WI38 (cell line): ENCODE data around the gene RIMS4.
A peak's percentile ranks its signal among the peaks of the same experiment; 100 is the strongest.

Experiments used
- H3K4me3 ChIP-seq: 2 replicates; pipeline ENCODE4 v1.5.1; 2011; ENCODE audit warnings: low read depth, mild to moderate bottlenecking, control low read depth, low read length
- TF ChIP-seq, protein P1 (sequence below): IDR thresholded peaks from 2 replicates; pipeline ENCODE4 v1.5.1; 2012; ENCODE audit warnings: low read depth, mild to moderate bottlenecking, control low read depth, low read length

The RIMS4 gene

DNA sequence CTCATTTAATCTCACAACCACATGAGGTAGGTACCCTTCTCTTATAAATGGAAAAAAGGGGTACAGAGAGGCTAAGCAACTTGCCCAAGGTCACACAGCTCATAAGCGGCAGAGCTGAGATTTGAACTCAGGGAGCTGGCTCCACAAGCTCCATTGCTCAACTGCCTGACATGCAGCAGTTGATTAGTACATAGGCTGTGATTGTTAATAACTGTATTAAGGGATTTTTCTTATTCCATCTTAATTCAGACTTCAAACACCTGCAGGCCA, 88.6 kb downstream of the RIMS4 start:
- TF ChIP-seq, protein P1, sequence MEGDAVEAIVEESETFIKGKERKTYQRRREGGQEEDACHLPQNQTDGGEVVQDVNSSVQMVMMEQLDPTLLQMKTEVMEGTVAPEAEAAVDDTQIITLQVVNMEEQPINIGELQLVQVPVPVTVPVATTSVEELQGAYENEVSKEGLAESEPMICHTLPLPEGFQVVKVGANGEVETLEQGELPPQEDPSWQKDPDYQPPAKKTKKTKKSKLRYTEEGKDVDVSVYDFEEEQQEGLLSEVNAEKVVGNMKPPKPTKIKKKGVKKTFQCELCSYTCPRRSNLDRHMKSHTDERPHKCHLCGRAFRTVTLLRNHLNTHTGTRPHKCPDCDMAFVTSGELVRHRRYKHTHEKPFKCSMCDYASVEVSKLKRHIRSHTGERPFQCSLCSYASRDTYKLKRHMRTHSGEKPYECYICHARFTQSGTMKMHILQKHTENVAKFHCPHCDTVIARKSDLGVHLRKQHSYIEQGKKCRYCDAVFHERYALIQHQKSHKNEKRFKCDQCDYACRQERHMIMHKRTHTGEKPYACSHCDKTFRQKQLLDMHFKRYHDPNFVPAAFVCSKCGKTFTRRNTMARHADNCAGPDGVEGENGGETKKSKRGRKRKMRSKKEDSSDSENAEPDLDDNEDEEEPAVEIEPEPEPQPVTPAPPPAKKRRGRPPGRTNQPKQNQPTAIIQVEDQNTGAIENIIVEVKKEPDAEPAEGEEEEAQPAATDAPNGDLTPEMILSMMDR: no peak
- H3K4me3 ChIP-seq: no peak overlapping the region

DNA sequence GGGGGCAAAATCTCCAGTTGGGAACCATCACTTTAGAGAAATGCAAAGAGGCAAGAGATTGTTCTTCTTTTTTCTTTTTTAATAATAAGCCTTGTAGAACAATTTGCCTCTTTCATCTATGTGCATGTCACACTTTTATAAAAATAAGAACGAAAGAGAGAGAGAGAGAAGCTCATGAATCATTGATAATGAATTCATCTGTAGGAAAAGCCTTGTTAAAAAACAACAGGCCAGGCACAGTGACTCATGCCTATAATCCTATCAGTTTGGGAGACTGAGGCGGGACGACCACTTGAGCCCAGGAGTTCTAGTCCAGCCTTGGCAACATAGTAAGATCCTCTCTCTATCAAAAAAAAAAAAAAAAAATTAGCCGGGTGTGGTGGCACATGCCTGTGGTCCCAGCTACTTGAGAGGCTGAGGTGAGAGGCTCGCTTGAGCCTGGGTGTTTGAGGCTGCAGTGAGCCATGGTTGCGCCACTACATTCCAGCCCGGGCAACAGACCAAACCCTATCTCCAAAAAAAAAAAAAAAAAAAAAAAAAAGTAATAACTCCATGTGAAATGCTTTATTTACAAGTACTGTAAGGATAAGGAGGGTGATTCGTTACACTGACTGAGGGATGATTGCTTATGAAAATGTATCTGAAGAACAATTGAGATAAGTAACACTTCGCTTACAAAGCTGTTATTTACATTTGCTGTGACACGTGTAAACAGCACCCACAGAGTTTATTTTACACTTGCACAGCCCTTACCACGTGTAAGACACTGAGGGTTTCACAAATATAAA, 89.2 kb downstream of the RIMS4 start:
- H3K4me3 ChIP-seq: no peak overlapping the region
- TF ChIP-seq, protein P1: no peak

DNA sequence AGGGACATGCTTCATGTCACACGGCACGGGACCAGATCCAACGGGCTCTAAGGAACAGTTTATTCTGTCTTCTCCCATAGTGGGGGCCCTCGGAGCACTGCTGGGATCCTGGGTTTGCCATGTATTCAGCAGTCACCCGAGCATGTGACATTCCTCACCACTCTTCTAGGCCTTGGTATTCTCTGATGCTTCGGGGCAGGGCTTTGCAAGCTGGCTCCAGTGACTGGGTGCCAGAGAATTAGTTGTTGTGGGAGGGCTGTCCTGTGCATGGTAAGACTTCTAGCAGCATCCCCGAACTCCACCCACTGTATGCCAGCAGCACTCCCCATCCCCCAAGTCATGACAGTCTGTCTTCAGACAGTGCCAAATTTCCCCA, 89.7 kb downstream of the RIMS4 start:
- TF ChIP-seq, protein P1: no peak
- no peak overlapping the region for H3K4me3 ChIP-seq

DNA sequence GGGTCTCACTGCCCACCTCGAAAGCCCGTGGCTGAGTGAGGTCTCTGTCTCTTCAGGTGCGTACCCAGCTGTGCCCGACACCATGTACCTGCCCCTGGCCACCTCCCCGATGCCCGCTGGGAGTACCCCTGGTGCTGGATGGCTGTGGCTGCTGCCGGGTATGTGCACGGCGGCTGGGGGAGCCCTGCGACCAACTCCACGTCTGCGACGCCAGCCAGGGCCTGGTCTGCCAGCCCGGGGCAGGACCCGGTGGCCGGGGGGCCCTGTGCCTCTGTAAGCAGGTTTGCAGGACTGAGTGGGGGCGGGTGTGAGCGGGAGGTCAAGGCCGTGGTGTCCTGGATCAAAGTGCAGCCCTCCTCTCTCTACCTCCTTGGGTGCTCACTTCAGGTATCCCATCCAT, 90.5 kb downstream of the RIMS4 start:
- TF ChIP-seq, protein P1: no peak
- H3K4me3 ChIP-seq: no peak overlapping the region

DNA sequence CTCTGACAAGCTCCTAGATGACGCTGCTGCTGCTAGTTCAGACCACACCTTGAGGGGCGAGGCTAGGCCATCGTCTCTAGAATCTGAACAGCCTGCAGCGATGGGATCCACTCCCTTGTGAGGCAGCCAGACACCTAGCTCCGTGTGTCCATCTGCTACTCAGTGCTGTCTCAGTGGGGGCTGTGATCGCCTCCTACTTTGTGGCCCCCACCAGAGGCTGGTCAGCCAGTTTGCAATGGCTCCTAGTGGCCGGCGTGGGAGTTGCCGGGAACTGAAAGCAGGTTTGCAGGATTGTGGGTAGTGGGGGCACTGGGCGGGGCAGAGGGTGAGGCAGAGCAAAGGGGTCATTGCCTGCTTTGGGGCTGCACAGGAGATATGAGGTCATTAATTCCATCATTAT, 92.4 kb downstream of the RIMS4 start:
- TF ChIP-seq, protein P1: peak; percentile 27; the same call in 1 of the 2 replicates
- no peak overlapping the region for H3K4me3 ChIP-seq

DNA sequence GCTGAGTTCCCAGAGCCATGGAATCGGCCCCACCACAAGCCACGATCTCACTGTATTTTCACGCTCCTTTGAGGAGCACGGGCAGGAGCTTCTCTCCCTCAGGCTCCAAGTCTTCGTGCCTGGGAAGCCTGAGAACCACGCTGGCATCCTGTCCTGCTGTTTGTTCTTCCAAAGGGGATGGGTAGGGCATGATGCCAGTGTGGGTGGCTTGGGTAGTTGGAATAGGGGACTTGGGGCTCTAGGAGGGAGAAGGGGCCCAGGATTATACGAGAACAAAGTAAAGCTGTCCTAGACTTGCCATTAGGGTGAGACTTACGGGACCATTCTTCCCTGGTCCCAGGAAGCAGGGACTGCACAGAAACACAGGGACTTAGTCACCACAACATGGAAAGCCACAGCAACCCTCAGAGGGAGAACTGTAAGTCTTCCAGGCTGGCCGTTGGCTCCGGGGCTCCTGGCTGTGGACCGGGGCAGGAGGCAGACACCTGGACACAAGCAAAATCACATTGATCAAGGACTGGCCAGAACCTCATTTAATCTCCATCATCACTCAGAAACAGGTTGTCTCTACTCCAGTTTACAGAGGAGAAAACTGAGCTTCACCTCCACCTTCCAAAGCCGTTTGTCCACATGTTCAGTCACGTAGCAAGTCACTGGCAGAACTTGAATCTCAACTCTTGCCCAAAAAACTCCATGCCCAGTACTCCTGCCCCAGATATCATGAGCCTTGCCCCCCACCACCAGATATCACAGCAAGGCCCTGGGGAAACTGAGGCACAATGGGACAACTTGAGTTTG, 93.8 kb downstream of the RIMS4 start:
- TF ChIP-seq, protein P1: no peak
- no peak overlapping the region for H3K4me3 ChIP-seq
